HCT116 (cell line): Measurements from ENCODE around the gene ARSB. TPM values are rescaled to one million over a fixed set of nuclear protein-coding genes. Genes with fewer than 3 reads are reported as not detected.

Source experiments
- ATAC-seq: fragments of 200-7000 bp; cut with Tn5 transposase; 2 replicates; pipeline ENCODE4 v1.9.1; 2020; ENCODE audit warnings: mild to moderate bottlenecking, moderate library complexity
- BruUV-seq: library from RNA; stranded (reverse); fragments of 400-500 nt; replicated peaks from 2 replicates; lab custom pipeline; 2021; lab: Mats Ljungman, UMichigan
- CTCF ChIA-PET: fragments of 300-600 bp; sonication (Branson Sonifier 250); formaldehyde crosslinking; loops from one replicate; lab custom pipeline; 2021; ENCODE audit warnings: antibody characterized with exemption; lab: Charles Lee
- POLR2A ChIA-PET: fragments of 300-600, 350-600 bp; sonication (Branson Sonifier 250); formaldehyde crosslinking; loops from one replicate; lab custom pipeline; 2021; ENCODE audit warnings: antibody characterized with exemption; lab: Charles Lee
- RAD21 ChIA-PET, 2 experiments: fragments of 300-600 bp; sonication (Branson Sonifier 250); formaldehyde crosslinking; loops; one replicate each; lab custom pipeline; 2023; ENCODE audit warnings: low total read pairs in 2 of 2; ENCODE audit not compliant: uncharacterized antibody in 2 of 2, unreplicated experiment in 2 of 2, low non-redundant PET in 1 of 2; lab: Charles Lee
- DNase-seq: peaks from one replicate; pipeline ENCODE4 v3.0.0-alpha.2; 2010; ENCODE audit warnings: low read depth, low spot score
- H2AFZ ChIP-seq: fragments of 200-600 bp; shearing (Covaris generic), sonication (generic); 2 replicates; pipeline ENCODE4 v1.6.1; 2017; ENCODE audit warnings: low read depth, mixed run types, mixed read lengths, antibody characterized with exemption, low read length; ENCODE audit not compliant: poor library complexity, severe bottlenecking
- H3K27ac ChIP-seq: 2 replicates; pipeline ENCODE4 v1.5.1; 2012; ENCODE audit warnings: low read depth, low read length
- H3K27me3 ChIP-seq: fragments of 200-600 bp; sonication (generic); 2 replicates; pipeline ENCODE4 v1.6.1; 2016; ENCODE audit warnings: mixed run types, low read length, mixed read lengths; ENCODE audit not compliant: insufficient read depth
- H3K36me3 ChIP-seq, 2 experiments: fragments of 200-500 bp in 1 of 2; fragments of 200-600 bp in 1 of 2; sonication (Bioruptor generic) in 1 of 2; sonication (generic) in 1 of 2; 2 replicates each; pipeline versions ENCODE4 v1.5.1 to v1.6.1; 2014 to 2016; ENCODE audit warnings: low read length in 2 of 2, inconsistent platforms in 1 of 2, mixed read lengths in 1 of 2, mixed run types in 1 of 2; ENCODE audit not compliant: insufficient read depth in 2 of 2, control insufficient read depth in 1 of 2
- H3K4me1 ChIP-seq, 2 experiments: fragments of 200-600 bp in 1 of 2; sonication (generic) in 1 of 2; 2 replicates each; pipeline versions ENCODE4 v1.5.1 to v1.6.1; 2012 to 2017; ENCODE audit warnings: low read length in 2 of 2, inconsistent platforms in 1 of 2, mild to moderate bottlenecking in 1 of 2, mixed read lengths in 1 of 2, mixed run types in 1 of 2, moderate library complexity in 1 of 2; ENCODE audit not compliant: insufficient read depth in 2 of 2, control insufficient read depth in 1 of 2
- H3K4me2 ChIP-seq: fragments of 200-600 bp; sonication (generic); 2 replicates; pipeline ENCODE4 v1.6.1; 2017; ENCODE audit warnings: mixed run types, low read length, mixed read lengths
- H3K4me3 ChIP-seq, 2 experiments: fragments of 200-600 bp in 1 of 2; sonication (generic) in 1 of 2; replicated peaks in 1 of 2; 2 replicates each; pipeline ENCODE4 v1.5.1; 2011 to 2016; ENCODE audit warnings: low read length in 2 of 2, control low read depth in 1 of 2, low read depth in 1 of 2, mild to moderate bottlenecking in 1 of 2, mixed read lengths in 1 of 2, mixed run types in 1 of 2
- H3K79me2 ChIP-seq: fragments of 200-600 bp; sonication (generic); 2 replicates; pipeline ENCODE4 v1.6.1; 2017; ENCODE audit warnings: mild to moderate bottlenecking, mixed run types, low read length, moderate library complexity, mixed read lengths; ENCODE audit not compliant: insufficient read depth
- H3K9ac ChIP-seq: fragments of 200-600 bp; sonication (generic); 2 replicates; pipeline ENCODE4 v1.6.1; 2016; ENCODE audit warnings: low read length, mixed read lengths
- H3K9me2 ChIP-seq: fragments of 200-600 bp; sonication (generic), shearing (Covaris generic); 2 replicates; pipeline ENCODE4 v1.6.1; 2017; ENCODE audit warnings: mixed run types, mild to moderate bottlenecking, moderate library complexity; ENCODE audit not compliant: insufficient read depth
- H3K9me3 ChIP-seq, 2 experiments: fragments of 200-500 bp in 1 of 2; fragments of 200-600 bp in 1 of 2; sonication (Bioruptor generic) in 1 of 2; sonication (generic) in 1 of 2; 2 replicates each; pipeline ENCODE4 v1.6.1; 2014 to 2017; ENCODE audit warnings: low read length in 2 of 2, mixed read lengths in 2 of 2, inconsistent platforms in 1 of 2, low read depth in 1 of 2, mild to moderate bottlenecking in 1 of 2, mixed run types in 1 of 2, moderate library complexity in 1 of 2; ENCODE audit not compliant: control insufficient read depth in 1 of 2, insufficient read depth in 1 of 2
- H4K20me1 ChIP-seq: fragments of 200-600 bp; sonication (generic), shearing (Covaris generic); 2 replicates; pipeline ENCODE4 v1.6.1; 2017; ENCODE audit warnings: mixed run types, mild to moderate bottlenecking, moderate library complexity; ENCODE audit not compliant: insufficient read depth
- CEBPB ChIP-seq: IDR thresholded peaks from 2 replicates; pipeline ENCODE4 v1.6.1; 2012; ENCODE audit warnings: low read depth
- EGR1 ChIP-seq: IDR thresholded peaks from 2 replicates; pipeline ENCODE4 v1.6.1; 2012; ENCODE audit warnings: low read depth
- ELF1 ChIP-seq: IDR thresholded peaks from 2 replicates; pipeline ENCODE4 v1.6.1; 2012; ENCODE audit warnings: low read depth, borderline replicate concordance
- RAD21 ChIP-seq: IDR thresholded peaks from 2 replicates; pipeline ENCODE4 v1.6.1; 2012; ENCODE audit warnings: low read depth, mild to moderate bottlenecking
- SIN3A ChIP-seq: IDR thresholded peaks from 2 replicates; pipeline ENCODE4 v1.6.1; 2012; ENCODE audit warnings: low read depth
- SP1 ChIP-seq: IDR thresholded peaks from 2 replicates; pipeline ENCODE4 v1.6.1; 2012; ENCODE audit warnings: low read depth
- SRF ChIP-seq: IDR thresholded peaks from 2 replicates; pipeline ENCODE4 v1.6.1; 2012; ENCODE audit warnings: low read depth
- TCF7L2 ChIP-seq: IDR thresholded peaks from 2 replicates; pipeline ENCODE4 v1.7.0; 2011; ENCODE audit warnings: borderline replicate concordance, inconsistent platforms; ENCODE audit not compliant: insufficient read depth, insufficient read length; ENCODE audit errors: extremely low read depth
- YY1 ChIP-seq: IDR thresholded peaks from 2 replicates; pipeline ENCODE4 v1.6.1; 2011; ENCODE audit warnings: low read length, low read depth, moderate library complexity, mild to moderate bottlenecking; ENCODE audit not compliant: insufficient replicate concordance; ENCODE audit errors: extremely low read depth
- ZBTB33 ChIP-seq: IDR thresholded peaks from 2 replicates; pipeline ENCODE4 v1.6.1; 2011; ENCODE audit warnings: mild to moderate bottlenecking, low read length, moderate library complexity; ENCODE audit not compliant: insufficient replicate concordance; ENCODE audit errors: extremely low read depth
- intact Hi-C: fragments of 100-400 bp; cut with micrococcal nuclease; formaldehyde crosslinking; loops from 2 replicates; pipeline ENCODE4 v1.10.0; 2022
- total RNA-seq: library from RNA; stranded (reverse); gene quantifications from one replicate; pipeline ENCODE4 v1.2.1, GENCODE V29; 2021; ENCODE audit not compliant: unreplicated experiment
- TF ChIP-seq, protein P1 (sequence below): IDR thresholded peaks from 2 replicates; pipeline ENCODE4 v1.6.1; 2012; ENCODE audit warnings: low read depth
- TF ChIP-seq, protein P2 (sequence below), 3 experiments: fragments of 200-600 bp in 1 of 3; sonication (generic) in 1 of 3; IDR thresholded peaks in 2 of 3; conservative IDR thresholded peaks in 1 of 3; 2 replicates each; pipeline ENCODE4 v1.5.1; 2012 to 2017; ENCODE audit warnings: low read depth in 2 of 3, low read length in 2 of 3, antibody characterized with exemption in 1 of 3, borderline replicate concordance in 1 of 3, control low read depth in 1 of 3, mild to moderate bottlenecking in 1 of 3, mixed read lengths in 1 of 3, mixed run types in 1 of 3, moderate library complexity in 1 of 3; ENCODE audit not compliant: insufficient read depth in 1 of 3

The ARSB gene
- total RNA-seq, 1 experiment from 2014 or later, result 4.8 TPM

- Histone ChIP-seq H4K20me1 (no peaks in the 10 kb centered on the region), H3K27me3 (no peaks in the 10 kb centered on the region), H3K36me3 (no peaks in the 10 kb centered on the region), H3K4me1 (no peaks in the 10 kb centered on the region), H3K9ac (no peak overlapping the region), H3K4me3 (no peak overlapping the region), H3K4me2 (no peak overlapping the region), H3K9me2 (no peaks in the 10 kb centered on the region), H3K27ac (no peak overlapping the region), H3K79me2 (no peaks in the 10 kb centered on the region), H3K9me3 (no peaks in the 10 kb centered on the region), H2AFZ (no peak overlapping the region)
- ChIA-PET CTCF (no interaction called here), RAD21 (no interaction called here), POLR2A (interaction anchor here (2.5 kb wide), 1 partner anchor 10 kb away, joined by 9 read pairs; no protein-coding TSS in a partner anchor)
- intact Hi-C loops, result no loop called here
- ATAC-seq (no peak), DNase-seq (no peak)
- BruUV-seq, result no TSS peak
- TF ChIP-seq CEBPB, result no peak
- TF ChIP-seq RAD21, result no peak
- no peak for TF ChIP-seq SRF
- TF ChIP-seq SP1, result no peak
- TF ChIP-seq, protein P1, sequence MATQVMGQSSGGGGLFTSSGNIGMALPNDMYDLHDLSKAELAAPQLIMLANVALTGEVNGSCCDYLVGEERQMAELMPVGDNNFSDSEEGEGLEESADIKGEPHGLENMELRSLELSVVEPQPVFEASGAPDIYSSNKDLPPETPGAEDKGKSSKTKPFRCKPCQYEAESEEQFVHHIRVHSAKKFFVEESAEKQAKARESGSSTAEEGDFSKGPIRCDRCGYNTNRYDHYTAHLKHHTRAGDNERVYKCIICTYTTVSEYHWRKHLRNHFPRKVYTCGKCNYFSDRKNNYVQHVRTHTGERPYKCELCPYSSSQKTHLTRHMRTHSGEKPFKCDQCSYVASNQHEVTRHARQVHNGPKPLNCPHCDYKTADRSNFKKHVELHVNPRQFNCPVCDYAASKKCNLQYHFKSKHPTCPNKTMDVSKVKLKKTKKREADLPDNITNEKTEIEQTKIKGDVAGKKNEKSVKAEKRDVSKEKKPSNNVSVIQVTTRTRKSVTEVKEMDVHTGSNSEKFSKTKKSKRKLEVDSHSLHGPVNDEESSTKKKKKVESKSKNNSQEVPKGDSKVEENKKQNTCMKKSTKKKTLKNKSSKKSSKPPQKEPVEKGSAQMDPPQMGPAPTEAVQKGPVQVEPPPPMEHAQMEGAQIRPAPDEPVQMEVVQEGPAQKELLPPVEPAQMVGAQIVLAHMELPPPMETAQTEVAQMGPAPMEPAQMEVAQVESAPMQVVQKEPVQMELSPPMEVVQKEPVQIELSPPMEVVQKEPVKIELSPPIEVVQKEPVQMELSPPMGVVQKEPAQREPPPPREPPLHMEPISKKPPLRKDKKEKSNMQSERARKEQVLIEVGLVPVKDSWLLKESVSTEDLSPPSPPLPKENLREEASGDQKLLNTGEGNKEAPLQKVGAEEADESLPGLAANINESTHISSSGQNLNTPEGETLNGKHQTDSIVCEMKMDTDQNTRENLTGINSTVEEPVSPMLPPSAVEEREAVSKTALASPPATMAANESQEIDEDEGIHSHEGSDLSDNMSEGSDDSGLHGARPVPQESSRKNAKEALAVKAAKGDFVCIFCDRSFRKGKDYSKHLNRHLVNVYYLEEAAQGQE, result no peak
- TF ChIP-seq ELF1, result no peak
- no peak for TF ChIP-seq SIN3A
- no peak for TF ChIP-seq YY1
- no peak for TF ChIP-seq ZBTB33
- no peak for TF ChIP-seq EGR1
- TF ChIP-seq, protein P2, sequence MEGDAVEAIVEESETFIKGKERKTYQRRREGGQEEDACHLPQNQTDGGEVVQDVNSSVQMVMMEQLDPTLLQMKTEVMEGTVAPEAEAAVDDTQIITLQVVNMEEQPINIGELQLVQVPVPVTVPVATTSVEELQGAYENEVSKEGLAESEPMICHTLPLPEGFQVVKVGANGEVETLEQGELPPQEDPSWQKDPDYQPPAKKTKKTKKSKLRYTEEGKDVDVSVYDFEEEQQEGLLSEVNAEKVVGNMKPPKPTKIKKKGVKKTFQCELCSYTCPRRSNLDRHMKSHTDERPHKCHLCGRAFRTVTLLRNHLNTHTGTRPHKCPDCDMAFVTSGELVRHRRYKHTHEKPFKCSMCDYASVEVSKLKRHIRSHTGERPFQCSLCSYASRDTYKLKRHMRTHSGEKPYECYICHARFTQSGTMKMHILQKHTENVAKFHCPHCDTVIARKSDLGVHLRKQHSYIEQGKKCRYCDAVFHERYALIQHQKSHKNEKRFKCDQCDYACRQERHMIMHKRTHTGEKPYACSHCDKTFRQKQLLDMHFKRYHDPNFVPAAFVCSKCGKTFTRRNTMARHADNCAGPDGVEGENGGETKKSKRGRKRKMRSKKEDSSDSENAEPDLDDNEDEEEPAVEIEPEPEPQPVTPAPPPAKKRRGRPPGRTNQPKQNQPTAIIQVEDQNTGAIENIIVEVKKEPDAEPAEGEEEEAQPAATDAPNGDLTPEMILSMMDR (IDR thresholded peaks at IDR 0.05 in 2 of 3, conservative IDR thresholded peaks at IDR 0.05 in 1 of 3; ENCODE audit: borderline replicate concordance in 1 of 3, insufficient read depth in 1 of 3, low read depth in 2 of 3, low read length in 2 of 3), result no peak
- no peak for TF ChIP-seq TCF7L2
These were observed 10.5 kb downstream of the ARSB start for GRCh38 chr5:78974601-78975000.
